Measurements from ENCODE around the gene GPR18. TPM values are rescaled to one million over a fixed set of nuclear protein-coding genes. Genes with fewer than 3 reads are reported as not detected.
"Not testable (repeated sequence)": the region's sequence is repeated elsewhere in the genome, so short reads cannot be mapped to it uniquely, and the experiment has no call there.

Gene GPR18
- total RNA-seq, 1 experiment from 2014 or later, result not detected

DNA sequence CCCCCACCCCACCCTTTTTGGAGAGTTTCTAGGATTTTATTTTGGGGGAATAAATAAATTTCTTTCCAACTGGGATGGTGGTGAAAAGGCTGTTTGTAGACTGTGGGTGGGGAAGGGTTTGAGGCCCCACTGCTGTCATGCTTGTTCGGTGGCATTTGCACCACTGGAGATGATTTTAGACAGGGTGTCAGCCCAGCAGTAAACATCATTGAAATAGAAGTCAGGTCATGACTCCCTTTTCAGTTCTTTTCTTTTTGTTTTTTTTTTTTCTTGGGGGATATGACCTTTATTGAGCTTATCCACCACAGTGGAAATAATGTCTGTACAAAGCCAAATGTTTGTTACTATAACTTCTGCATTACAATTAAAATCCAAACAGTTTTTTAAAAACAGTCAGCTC lies 43.4 kb downstream of the GPR18 start:
- Histone ChIP-seq H3K27me3 (replicated peaks; ENCODE audit: insufficient read depth, low read depth, low read length, poor library complexity) (no peaks in the 10 kb centered on the region), H3K9me3 (ENCODE audit: low read depth, low read length, poor library complexity, severe bottlenecking) (no peaks in the 10 kb centered on the region), H3K4me3 (ENCODE audit: low read depth, low read length, poor library complexity, severe bottlenecking) (no peak overlapping the region), H3K36me3 (ENCODE audit: insufficient read depth, low read length, poor library complexity, severe bottlenecking) (no peaks in the 10 kb centered on the region), H3K27ac (ENCODE audit: low read depth, low read length, poor library complexity, severe bottlenecking) (no peak overlapping the region), H3K4me1 (ENCODE audit: insufficient read depth, low read length, poor library complexity, severe bottlenecking) (no peaks in the 10 kb centered on the region)
- CTCF ChIA-PET, result interaction anchor here (0.7 kb wide), 1 partner anchor 9 kb away, joined by 4 read pairs; no protein-coding TSS in a partner anchor
- DNase-seq (ENCODE audit: low spot score), result no peak
- POLR2A ChIA-PET (ENCODE audit: low non-redundant PET), result interaction anchor here (1.1 kb wide), 1 partner anchor 14 kb away, joined by 3 read pairs; the partner anchor contains the start of gene UBAC2
- no TSS peak for BruUV-seq (replicated peaks)
- intact Hi-C loops (cut with micrococcal nuclease; ENCODE audit: unreplicated experiment), result no loop called here
- TF ChIP-seq, protein P1, sequence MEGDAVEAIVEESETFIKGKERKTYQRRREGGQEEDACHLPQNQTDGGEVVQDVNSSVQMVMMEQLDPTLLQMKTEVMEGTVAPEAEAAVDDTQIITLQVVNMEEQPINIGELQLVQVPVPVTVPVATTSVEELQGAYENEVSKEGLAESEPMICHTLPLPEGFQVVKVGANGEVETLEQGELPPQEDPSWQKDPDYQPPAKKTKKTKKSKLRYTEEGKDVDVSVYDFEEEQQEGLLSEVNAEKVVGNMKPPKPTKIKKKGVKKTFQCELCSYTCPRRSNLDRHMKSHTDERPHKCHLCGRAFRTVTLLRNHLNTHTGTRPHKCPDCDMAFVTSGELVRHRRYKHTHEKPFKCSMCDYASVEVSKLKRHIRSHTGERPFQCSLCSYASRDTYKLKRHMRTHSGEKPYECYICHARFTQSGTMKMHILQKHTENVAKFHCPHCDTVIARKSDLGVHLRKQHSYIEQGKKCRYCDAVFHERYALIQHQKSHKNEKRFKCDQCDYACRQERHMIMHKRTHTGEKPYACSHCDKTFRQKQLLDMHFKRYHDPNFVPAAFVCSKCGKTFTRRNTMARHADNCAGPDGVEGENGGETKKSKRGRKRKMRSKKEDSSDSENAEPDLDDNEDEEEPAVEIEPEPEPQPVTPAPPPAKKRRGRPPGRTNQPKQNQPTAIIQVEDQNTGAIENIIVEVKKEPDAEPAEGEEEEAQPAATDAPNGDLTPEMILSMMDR (conservative IDR thresholded peaks at IDR 0.05; ENCODE audit: low read depth, low read length), result no peak
- TF ChIP-seq EZH2 (IDR thresholded peaks at IDR 0.05; ENCODE audit: borderline replicate concordance, low read depth, low read length, poor library complexity, severe bottlenecking), result no peak

DNA sequence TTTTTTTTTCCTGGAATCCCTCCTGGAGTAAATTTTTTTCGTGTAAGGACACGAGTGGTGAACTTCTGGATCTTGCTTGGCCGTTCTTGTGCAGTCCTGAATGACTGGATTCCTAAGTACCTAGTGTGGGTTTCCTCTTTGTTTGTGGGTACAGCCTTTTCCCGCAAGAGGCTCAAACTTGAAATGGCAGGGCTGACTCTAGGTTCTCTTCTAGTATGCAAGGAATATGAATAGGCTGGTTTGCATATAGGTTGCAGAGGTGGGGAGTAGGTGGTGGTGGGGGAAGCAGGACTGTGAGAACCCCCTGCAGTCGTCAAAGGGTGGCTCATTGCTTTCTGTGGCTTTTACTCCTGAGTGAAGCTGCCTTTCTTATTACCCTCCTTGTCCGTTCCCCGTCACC lies 43.9 kb downstream of the GPR18 start:
- Histone ChIP-seq H3K36me3 (ENCODE audit: insufficient read depth, low read length, poor library complexity, severe bottlenecking) (no peaks in the 10 kb centered on the region), H3K4me1 (ENCODE audit: insufficient read depth, low read length, poor library complexity, severe bottlenecking) (no peaks in the 10 kb centered on the region), H3K9me3 (ENCODE audit: low read depth, low read length, poor library complexity, severe bottlenecking) (no peaks in the 10 kb centered on the region), H3K27ac (ENCODE audit: low read depth, low read length, poor library complexity, severe bottlenecking) (no peak overlapping the region), H3K4me3 (ENCODE audit: low read depth, low read length, poor library complexity, severe bottlenecking) (no peak overlapping the region), H3K27me3 (replicated peaks; ENCODE audit: insufficient read depth, low read depth, low read length, poor library complexity) (no peaks in the 10 kb centered on the region)
- intact Hi-C loops (cut with micrococcal nuclease; ENCODE audit: unreplicated experiment), result no loop called here
- no peak for DNase-seq (ENCODE audit: low spot score)
- BruUV-seq (replicated peaks), result no TSS peak
- ChIA-PET POLR2A (ENCODE audit: low non-redundant PET) (interaction anchor here (1.1 kb wide), 1 partner anchor 13 kb away, joined by 3 read pairs; the partner anchor contains the start of gene UBAC2), CTCF (no interaction called here)
- TF ChIP-seq EZH2 (IDR thresholded peaks at IDR 0.05; ENCODE audit: borderline replicate concordance, low read depth, low read length, poor library complexity, severe bottlenecking), result no peak
- TF ChIP-seq, protein P1 (conservative IDR thresholded peaks at IDR 0.05; ENCODE audit: low read depth, low read length), result no peak

DNA sequence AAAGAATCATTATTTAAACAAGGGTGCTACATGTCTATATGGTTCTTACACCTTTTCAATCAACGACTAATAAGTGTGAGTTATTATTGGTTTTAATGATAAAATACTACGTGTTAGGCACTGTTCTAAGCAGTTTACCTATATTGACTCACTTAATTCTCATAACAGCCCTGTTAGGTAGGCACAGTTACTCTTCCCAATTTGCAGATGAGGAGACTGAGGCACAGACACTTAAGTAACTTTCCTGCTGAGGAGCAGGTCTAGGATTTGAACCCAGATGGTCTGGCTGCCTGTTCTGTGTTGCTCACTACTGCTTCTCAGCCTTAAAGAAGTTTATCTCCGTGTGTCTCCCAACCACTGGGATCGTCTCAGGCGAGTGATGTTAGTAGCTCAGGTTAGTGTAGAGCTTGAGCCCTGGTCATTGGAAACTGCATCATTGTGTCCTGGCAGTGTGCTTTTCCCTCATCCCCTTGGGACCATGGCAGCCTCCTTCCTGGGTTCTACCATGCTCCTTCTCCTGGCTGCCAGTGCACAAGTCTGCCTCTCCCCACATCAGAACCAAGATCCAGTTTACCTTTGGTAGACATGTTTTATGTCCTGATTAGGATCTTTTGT lies 46.7 kb downstream of the GPR18 start:
- Histone ChIP-seq H3K9me3 (ENCODE audit: low read depth, low read length, poor library complexity, severe bottlenecking) (no peaks in the 10 kb centered on the region), H3K4me1 (ENCODE audit: insufficient read depth, low read length, poor library complexity, severe bottlenecking) (no peaks in the 10 kb centered on the region), H3K4me3 (ENCODE audit: low read depth, low read length, poor library complexity, severe bottlenecking) (no peak overlapping the region), H3K36me3 (ENCODE audit: insufficient read depth, low read length, poor library complexity, severe bottlenecking) (no peaks in the 10 kb centered on the region), H3K27ac (ENCODE audit: low read depth, low read length, poor library complexity, severe bottlenecking) (no peak overlapping the region), H3K27me3 (replicated peaks; ENCODE audit: insufficient read depth, low read depth, low read length, poor library complexity) (no peaks in the 10 kb centered on the region)
- no peak for TF ChIP-seq EZH2 (IDR thresholded peaks at IDR 0.05; ENCODE audit: borderline replicate concordance, low read depth, low read length, poor library complexity, severe bottlenecking)
- TF ChIP-seq, protein P1 (conservative IDR thresholded peaks at IDR 0.05; ENCODE audit: low read depth, low read length), result no peak
- ChIA-PET POLR2A (ENCODE audit: low non-redundant PET) (no interaction called here), CTCF (no interaction called here)
- no peak for DNase-seq (ENCODE audit: low spot score)
- intact Hi-C loops (cut with micrococcal nuclease; ENCODE audit: unreplicated experiment), result no loop called here
- BruUV-seq (replicated peaks), result no TSS peak

DNA sequence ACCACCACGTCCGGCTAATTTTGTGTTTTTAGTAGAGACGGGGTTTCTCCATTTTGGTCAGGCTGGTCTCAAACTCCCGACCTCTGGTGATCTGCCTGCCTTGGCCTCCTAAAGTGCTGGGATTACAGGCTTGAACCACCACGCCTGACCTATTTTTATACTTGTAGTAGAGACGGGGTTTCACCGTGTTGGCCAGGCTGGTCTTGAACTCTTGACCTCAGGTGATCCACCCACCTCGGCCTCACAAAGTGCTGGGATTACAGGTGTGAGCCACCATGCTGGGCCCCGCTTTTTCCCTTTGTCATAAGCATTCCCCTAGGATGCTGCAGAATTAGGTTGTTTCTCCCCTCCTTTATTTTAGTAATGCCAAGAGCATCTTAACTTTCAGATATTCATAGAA lies 47.6 kb downstream of the GPR18 start:
- H3K4me3 ChIP-seq (ENCODE audit: low read depth, low read length, poor library complexity, severe bottlenecking); H3K4me1 ChIP-seq (ENCODE audit: insufficient read depth, low read length, poor library complexity, severe bottlenecking); H3K9me3 ChIP-seq (ENCODE audit: low read depth, low read length, poor library complexity, severe bottlenecking); H3K36me3 ChIP-seq (ENCODE audit: insufficient read depth, low read length, poor library complexity, severe bottlenecking); H3K27ac ChIP-seq (ENCODE audit: low read depth, low read length, poor library complexity, severe bottlenecking); CTCF ChIA-PET; intact Hi-C loops (cut with micrococcal nuclease; ENCODE audit: unreplicated experiment); H3K27me3 ChIP-seq (replicated peaks; ENCODE audit: insufficient read depth, low read depth, low read length, poor library complexity); BruUV-seq (replicated peaks); DNase-seq (ENCODE audit: low spot score); POLR2A ChIA-PET (ENCODE audit: low non-redundant PET): not testable (repeated sequence)
